GM20000 (cell line): ENCODE data around the gene ATXN2.

Experiments used
- DNase-seq: peaks from one replicate; pipeline ENCODE4 v3.0.0; 2012; ENCODE audit warnings: low spot score
- CTCF ChIP-seq: IDR thresholded peaks from 2 replicates; pipeline ENCODE4 v1.5.1; 2012; ENCODE audit warnings: mild to moderate bottlenecking, control low read depth; ENCODE audit errors: extremely low read depth, missing control alignments

The ATXN2 gene

GRCh38 chr12:111455448-111456320 lies 143.4 kb downstream of the ATXN2 start:
- TF ChIP-seq CTCF = no peak
- DNase-seq = no peak

GRCh38 chr12:111454716-111455447 lies 144.2 kb downstream of the ATXN2 start:
- DNase-seq = no peak
- TF ChIP-seq CTCF = no peak

- no peak for DNase-seq
- TF ChIP-seq CTCF = no peak
Measured at GRCh38 chr12:111454311-111454710, 144.8 kb downstream of the ATXN2 start.

GRCh38 chr12:111453071-111453989 lies 145.8 kb downstream of the ATXN2 start:
- TF ChIP-seq CTCF = no peak
- no peak for DNase-seq

GRCh38 chr12:111451649-111452129 lies 147.4 kb downstream of the ATXN2 start:
- peak; percentile 42 for DNase-seq
- TF ChIP-seq CTCF = peak; percentile 32

- no peak for TF ChIP-seq CTCF
- no peak for DNase-seq
Measured at GRCh38 chr12:111451232-111451631, 147.9 kb downstream of the ATXN2 start.
